22Rv1 (cell line): ENCODE data around the gene PLEKHG2.

Experiments used
- CTCF ChIP-seq: fragments of 450-650 bp; IDR thresholded peaks from 2 replicates; pipeline ENCODE4 v1.5.1; 2017; ENCODE audit warnings: mild to moderate bottlenecking
- ZFX ChIP-seq: fragments of 450-650 bp; IDR thresholded peaks from 2 replicates; pipeline ENCODE4 v1.6.1; 2017; ENCODE audit warnings: antibody characterized with exemption, borderline replicate concordance

GRCh38 chr19:39474139-39474620, 61.7 kb downstream of the PLEKHG2 start:
- peak; percentile 95 for TF ChIP-seq CTCF
- TF ChIP-seq ZFX = no peak
